HL-60/S4 treated with retinoic acid at 250 ng/mL for 4 days and 3 days (cell line): Measurements from ENCODE around the gene PEX16.

ENCODE experiments used
- in situ Hi-C: fragments of 300-500 bp; cut with MboI; formaldehyde crosslinking; loops from 2 replicates; pipeline ENCODE4 v1.7.0; 2022; ENCODE audit warnings: low sequenced_read_pairs

The PEX16 gene

DNA sequence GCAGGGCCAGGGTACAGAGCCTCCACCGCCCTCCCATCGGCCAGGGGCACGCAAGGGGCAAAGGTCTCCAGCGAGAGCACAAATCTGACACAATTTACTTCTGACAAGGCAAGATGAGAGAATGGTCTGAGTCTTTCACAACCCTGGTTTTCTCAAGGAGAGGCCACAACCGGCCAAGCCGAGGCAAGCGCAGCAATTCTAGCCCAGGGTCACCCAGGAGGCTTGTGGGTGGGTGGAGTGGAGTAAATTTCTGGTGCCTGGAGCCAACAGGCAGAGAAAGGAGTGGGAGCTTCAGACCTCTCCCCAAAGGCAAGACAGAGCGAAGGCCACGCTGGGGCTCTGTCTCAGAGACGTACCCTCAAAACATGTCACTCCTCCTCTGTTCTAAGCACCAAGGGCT, 14.1 kb upstream of the PEX16 start:
- in situ Hi-C loops, result no loop called here

DNA sequence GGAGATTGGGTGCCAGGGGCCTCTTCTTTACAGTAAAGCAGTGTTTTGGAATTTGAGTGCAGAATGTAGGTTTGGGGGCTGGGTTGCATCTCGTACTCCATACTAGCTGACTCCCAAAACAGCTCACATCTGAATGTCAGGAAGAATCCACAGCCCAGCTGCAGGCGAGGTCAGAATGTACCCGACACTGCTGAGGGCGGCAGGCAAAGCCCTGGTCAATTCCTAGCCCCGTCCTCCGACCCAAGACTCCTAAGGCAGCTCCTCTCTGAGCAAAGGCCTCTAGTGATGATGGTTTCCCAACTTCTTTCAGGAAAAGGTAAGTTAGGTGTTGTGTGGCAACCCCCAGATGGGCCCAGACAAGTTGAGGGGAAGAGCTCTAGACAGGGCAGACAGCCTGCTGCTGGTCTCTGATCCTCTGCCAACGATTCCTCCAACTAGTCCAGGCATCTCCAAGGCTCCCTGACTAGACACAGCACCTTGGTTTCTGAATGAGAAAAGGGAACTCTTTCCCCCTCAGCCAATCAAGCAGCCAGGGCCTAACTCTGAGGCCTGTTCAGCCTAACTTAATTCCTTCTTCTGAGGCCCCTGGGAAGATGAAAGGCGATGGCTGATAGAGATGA, 13.4 kb upstream of the PEX16 start:
- in situ Hi-C loops, result no loop called here

DNA sequence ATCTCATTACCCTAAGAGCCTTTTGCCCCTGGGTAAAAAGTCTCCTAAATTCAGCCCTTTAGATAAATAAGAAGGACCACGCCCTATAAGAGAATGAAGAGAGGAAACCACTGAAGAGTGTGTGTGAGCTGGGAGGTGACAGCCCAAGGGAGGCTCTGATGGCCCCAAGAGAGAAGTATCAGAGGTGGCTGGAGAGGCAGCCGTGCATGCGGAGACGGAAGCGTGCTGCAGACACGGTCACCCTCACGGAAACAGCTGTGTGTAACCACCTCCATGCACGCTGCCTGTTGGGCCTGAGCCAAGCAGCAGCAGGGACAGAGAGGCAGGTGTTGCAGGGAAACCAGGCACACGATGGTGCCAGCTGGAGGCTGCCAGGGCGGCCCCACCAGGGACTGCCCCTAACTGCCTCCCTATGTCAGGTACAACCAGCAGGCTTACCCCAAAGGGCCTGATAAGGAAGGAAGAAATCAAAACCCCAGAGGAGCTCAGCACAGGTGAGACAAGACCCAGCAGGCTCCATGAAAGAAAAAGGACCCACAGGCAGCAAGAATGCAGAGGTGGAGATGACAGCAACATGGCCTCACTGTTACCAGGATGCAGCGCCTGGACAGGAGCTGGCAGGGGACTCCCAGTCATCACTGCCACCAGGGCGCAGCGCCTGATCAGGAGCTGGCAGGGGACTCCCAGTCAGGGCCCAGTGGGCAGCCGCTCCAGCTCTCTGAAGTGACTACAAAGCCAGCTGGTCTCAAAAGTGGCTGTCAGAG, 12.5 kb upstream of the PEX16 start:
- in situ Hi-C loops, result no loop called here

DNA sequence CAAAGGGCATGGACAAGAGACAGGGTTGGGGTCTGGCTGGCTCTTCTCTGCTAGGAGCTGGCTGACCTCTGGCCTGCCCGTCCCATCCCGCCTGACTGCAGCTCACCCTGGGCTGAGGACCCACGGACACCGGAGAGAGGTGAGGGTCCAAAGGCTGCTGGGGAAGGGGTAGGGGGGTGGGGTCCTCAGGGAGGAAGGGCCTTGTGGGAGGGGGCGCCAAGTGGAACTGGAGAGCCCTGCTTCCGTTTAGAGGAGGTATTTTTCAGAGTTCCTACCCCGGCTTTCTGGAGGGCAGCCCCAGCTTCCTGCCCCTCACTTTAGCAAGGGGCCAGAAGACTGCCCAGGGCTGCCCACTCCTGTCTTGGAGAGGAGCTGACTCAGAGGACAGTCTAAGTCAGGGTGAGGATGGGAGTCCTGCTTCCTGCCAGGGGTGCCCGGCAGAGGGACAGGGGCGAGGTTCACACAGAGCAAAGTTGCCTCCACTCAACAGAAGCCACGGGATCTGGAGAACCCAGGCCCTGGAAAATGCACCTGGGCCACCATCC, 11.9 kb upstream of the PEX16 start:
- in situ Hi-C loops, result no loop called here

DNA sequence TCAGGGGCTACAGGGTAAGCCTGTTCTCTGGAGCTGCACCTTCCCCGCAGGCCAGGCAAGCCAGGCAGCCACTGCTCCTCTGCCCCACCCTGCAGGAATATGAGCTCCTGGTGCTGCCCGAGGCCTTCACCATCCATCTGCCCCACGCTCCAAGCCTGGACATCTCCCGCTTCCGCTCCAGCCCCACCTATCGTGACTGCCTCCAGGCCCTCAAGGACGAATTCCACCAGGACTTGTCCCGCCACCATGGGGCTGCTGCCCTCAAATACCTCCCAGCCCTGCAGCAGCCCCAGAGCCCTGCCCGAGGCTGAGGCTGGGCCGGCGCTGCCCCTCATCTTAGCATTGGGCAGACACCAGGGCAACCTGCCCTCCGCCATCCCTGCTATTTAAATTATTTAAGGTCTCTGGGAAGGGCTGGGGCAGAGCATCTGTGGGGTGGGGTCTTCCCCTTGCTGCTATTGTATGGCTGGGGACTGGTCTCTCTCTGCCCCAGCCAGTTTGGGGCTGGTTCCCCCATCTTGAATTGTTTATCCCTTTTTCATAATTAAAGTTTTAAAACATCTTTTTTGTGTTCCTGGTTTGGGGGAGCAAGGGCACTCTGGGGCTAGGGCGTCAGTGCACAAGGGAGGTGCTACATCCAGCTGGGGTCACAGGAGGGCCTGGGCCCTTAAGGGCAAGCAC, 11.0 kb upstream of the PEX16 start:
- in situ Hi-C loops, result no loop called here

DNA sequence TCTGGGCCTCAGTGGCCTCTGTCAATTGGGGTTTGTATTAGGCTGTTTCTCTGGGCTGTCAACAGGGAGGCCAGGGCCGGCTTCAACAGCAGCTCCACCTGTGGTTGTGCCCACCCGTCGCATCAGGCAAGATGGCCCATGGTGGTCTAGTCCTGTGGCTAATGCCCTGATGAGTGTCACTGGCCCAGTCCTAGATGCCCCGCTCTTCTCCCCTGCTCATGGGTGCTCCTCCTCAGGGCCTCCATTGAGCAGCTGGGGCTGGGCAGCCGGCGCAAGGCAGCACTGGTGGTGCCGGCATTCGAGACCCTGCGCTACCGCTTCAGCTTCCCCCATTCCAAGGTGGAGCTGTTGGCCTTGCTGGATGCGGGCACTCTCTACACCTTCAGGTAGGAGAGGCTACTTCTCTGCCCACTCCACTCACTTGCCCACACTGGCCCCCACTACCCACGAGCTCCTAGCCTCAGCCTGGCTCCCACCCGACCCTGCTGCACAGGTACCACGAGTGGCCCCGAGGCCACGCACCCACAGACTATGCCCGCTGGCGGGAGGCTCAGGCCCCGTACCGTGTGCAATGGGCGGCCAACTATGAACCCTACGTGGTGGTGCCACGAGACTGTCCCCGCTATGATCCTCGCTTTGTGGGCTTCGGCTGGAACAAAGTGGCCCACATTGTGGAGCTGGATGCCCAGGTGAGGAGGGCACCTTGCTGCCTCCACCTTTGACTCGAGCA, 10.2 kb upstream of the PEX16 start:
- in situ Hi-C loops, result no loop called here

DNA sequence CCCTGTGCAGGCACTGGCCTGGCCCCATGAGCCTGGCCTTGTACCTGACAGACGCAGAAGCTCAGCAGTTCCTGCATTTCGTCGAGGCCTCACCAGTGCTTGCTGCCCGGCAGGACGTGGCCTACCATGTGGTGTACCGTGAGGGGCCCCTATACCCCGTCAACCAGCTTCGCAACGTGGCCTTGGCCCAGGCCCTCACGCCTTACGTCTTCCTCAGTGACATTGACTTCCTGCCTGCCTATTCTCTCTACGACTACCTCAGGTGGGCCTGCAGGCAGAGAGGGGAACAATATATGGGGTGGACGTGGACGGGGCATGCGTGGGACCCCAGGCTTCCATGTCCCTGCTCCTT, 9.6 kb upstream of the PEX16 start:
- in situ Hi-C loops, result no loop called here

DNA sequence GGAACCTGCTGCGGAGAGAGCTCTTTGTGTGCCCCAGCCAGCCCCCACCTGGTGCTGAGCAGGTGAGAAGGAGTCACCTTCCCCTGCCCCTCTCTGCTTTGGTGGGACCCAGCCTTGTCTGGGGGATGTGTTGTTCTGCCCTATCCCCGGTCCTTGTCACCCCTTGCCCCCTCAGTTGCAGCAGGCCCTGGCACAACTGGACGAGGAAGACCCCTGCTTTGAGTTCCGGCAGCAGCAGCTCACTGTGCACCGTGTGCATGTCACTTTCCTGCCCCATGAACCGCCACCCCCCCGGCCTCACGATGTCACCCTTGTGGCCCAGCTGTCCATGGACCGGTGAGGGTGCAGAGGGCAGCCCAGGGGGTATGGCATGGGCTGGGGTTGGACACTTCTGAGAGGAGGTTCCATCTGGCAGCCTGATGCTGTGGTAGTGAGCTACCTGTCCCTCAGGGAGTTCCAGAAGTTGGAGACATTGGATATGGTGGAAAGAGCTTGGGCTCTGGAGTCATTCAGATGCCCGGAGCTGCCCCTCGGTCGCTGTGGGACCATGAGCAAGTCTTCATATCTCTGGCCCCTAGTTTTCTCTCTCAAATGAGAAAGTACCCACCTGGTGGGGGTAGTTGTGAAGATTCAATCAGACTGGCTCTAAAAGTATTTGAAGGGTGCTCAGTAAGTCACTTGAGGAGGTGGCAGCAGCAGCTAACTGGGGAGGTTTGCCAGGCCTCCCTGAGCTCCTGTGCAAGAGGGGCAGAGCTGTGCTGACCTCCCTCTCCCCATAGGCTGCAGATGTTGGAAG, 9.1 kb upstream of the PEX16 start:
- in situ Hi-C loops, result no loop called here

DNA sequence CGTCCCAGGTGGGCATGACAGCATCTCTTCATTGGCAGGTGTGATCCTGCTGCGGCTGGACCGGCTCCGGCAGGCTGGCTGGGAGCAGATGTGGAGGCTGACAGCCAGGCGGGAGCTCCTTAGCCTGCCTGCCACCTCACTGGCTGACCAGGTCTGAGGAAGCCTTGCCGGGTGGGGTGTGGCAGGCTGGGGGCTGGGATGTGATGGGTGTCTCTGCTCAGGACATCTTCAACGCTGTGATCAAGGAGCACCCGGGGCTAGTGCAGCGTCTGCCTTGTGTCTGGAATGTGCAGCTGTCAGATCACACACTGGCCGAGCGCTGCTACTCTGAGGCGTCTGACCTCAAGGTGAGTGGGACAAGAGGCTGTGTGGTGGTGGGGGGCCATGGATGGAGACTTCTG, 8.3 kb upstream of the PEX16 start:
- in situ Hi-C loops, result no loop called here

DNA sequence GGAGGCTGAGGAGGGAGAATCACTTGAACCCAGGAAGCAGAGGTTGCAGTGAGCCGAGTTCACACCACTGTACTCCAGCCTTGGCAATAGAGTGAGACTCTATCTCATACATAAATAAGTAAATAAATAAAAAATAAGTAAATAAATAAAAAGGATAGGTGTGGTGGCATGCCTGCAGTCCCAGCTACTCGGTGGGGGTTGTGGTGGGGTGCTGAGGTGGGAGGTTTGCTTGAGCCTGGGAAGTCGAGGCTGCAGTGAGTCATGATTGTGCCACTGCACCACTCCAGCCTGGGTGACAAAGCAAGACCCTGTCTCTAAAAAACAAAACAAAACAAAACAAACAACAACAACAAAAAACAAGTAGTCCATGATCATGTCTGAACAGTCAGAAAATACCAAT, 7.9 kb upstream of the PEX16 start:
- in situ Hi-C loops, result no loop called here

DNA sequence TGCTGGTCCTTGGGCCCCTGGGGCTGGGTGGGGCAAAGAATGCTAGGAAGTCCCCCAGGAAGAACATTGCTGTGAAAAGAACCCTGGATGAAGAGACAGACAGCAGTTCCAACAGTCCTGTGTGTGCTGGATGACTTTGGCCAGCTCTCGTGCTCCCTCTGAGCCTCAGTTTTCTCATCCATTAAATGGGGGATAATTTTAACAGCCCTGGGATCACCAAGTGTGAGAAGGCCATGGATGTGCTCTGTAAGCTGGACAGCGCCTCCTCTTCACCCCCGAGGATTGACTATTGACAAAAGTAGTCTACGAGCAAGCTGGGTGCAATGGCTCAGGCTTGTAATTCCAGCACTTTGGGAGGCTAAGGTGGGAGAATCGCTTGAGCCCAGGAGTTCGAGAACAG, 7.2 kb upstream of the PEX16 start:
- in situ Hi-C loops, result no loop called here

DNA sequence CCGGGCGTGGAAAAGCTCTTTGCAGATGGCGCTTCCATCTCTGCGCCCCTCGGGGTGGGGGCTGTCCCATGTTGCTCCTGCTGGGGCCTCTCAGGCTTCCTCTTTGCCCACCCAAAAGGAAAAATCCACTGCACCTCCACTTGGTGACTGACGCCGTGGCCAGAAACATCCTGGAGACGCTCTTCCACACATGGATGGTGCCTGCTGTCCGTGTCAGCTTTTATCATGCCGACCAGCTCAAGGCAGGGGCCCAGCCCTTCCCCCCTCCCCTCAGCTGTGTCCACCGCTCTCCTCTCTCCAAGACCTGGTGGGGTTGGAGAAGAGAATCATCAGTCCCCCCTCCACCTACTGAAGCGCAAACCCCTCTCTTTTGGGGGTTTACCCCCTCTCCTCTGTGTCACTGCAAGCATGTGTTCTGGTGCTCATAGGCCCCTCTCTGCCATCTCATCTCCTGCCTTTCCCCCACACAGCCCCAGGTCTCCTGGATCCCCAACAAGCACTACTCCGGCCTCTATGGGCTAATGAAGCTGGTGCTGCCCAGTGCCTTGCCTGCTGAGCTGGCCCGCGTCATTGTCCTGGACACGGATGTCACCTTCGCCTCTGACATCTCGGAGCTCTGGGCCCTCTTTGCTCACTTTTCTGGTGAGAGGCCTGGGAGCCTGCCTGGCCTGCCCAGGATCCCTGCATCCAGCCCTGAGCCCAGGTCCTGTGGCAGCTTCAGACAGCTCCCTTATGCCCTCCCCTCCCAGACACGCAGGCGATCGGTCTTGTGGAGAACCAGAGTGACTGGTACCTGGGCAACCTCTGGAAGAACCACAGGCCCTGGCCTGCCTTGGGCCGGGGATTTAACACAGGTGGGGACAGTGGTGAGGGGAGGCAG, 6.6 kb upstream of the PEX16 start:
- in situ Hi-C loops, result no loop called here

DNA sequence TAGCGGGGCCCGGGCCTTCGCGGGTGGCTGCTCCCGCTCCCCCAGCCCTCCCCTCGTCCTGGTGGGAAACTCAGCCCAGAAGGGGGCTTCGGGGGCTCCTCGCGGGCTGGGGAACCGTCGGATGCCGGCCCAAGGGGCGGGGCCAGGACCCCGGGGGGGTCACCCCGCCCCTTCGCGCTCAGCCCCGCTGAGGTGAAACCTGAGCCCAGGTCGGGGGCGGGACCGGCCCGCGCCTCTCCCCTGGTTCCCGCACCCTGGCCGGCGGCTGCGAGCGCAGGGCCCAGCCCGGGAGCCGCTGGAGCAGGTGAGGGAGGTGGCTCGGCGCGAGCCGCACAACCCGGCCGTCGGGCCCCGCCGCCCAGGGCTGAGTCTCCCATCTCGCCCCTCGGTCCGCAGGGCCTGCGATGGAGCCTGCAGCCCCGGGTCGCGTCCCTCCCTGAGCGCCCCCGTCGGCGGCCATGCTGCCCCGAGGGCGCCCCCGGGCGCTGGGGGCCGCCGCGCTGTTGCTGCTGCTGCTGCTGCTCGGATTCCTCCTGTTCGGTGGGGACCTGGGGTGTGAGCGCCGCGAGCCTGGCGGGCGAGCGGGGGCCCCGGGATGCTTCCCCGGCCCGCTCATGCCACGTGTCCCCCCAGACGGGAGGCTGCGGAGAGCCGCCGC, 4.9 kb upstream of the PEX16 start, which contains the start of gene LARGE2:
LARGE2 (plus strand) TSS at position 232 of the 658 bp plus-strand sequence; CDS start at position 459, 227 bp downstream.
- in situ Hi-C loops, result no loop called here

DNA sequence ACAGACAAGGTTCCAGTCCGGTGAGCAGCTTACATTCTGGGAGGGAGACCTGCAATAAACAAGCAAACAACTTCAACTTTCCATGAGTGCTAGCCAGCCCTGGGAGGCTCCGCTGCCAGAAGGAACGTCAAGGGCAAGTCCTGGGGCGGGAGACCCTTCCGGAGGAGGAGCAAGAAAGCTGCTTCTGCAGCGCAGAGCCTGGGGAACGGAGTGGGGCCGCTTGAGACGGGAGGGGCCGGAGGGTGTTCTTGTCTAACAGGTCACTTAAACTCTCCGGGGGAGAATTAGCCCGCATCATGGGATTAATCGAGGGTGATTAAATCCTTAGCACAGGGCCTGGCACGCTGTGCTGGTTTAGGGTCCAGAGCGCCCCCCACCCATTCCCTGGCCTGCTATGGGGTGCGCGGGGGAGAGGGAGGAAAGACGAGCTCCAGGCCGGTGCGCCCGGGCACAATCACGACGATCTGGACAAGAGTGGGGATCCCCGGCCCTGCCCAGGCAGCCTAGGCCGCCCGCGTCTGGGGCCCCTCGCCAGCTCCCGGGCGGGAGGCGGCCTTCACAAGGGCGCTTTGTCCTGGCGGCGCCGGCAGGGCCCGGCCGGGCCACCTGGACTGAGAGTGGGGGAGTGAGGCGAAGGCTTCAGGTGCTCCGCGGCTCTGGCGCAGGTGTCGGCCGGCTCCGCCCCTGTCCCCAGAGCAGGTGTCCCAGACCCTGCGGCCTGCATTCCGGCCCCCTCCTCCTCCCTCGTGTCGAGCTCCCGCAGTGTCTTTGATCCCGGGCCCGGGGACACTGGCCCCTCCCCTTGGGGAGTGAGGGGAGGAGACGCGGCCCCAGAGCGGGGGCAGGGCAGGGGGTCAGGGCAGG, 4.1 kb upstream of the PEX16 start:
- in situ Hi-C loops, result no loop called here

DNA sequence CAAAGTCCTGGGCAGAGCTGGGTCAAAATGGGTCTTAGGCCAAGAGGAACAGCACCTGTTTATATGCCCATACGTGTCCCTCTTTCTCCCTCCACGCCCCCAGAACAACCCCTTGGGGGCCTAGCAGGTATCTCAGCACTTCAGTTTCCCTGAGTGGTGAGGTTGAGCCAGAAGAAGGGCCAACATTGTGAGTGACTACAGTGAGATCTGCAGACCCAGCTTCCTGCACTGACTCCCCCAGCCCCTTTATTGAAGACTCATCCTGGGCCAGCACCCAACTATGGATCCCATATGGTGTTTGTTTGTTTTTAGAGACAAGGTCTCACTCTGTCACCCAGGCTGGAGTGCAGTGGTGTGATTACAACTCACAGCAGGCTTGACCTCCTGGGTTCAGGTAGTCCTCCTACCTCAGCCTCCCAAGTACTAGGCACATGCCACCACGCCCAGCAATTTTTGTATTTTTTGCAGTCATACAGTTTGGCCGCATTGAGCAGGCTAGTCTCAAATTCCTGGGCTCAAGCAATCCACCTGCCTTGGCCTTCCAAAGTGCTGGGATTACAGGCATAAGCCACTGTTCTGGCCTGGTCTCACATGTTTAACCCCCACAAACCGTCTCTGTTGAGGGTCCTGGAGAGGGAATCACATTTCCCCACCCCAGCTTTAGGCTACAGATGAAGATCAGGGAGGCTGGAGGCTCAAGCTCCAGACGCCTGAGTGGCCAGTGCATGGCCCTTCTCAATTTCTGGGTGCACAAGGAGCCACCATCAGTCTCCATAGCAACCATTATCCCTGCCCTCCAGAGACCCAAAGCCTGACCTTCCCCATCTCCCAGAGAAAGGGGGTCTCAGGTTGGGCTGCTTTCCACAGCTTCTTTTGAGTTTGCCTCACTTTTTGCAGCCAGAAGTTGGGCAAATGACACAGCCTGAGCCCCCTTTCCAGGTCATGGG, 3.1 kb upstream of the PEX16 start:
- in situ Hi-C loops, result no loop called here

DNA sequence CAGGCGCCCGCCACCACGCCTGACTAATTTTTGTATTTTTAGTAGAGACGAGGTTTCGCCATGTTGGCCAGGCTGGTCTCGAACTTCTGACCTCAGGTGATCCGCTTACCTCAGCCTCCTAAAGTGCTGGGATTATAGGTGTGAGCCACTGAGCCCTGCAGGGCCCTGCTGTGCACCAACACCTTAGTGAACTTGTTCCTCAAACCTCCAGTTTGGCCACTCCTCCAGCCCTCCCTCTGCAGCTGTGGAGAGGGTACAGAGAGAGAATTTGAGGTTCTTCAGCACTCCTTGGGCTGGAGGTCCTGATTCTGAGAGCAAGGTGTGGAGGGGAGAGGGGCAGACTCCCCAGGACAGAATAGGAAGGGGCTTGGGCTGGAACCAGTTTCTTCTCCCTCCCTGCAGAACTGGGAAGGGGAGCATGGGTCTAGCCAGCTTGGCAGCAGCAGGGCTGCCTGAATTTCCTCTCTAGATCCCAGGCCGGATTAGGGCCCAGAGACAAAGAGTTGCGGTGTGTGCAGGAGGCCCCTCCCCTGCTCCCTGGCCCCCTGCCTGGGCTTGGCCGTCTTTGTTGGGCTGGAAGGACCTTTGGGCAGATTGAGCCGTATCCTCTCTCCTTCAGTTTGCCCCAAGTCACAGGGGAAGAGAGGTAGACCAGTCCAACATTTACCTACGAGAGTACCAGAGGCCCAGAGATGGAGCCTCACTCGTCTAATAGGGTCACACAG, 2.3 kb upstream of the PEX16 start:
- in situ Hi-C loops, result no loop called here
